GM18499 (cell line): ENCODE results near the gene STPG2.
"Not testable (repeated sequence)": the region's sequence is repeated elsewhere in the genome, so short reads cannot be mapped to it uniquely, and the experiment has no call there.

Experiments
- ATAC-seq: cut with Tn5 transposase; IDR thresholded peaks from one replicate; pipeline ENCODE4 v1.9.1; 2021; ENCODE audit warnings: moderate number of reproducible peaks; ENCODE audit not compliant: insufficient read depth, unreplicated experiment

STPG2 gene

DNA sequence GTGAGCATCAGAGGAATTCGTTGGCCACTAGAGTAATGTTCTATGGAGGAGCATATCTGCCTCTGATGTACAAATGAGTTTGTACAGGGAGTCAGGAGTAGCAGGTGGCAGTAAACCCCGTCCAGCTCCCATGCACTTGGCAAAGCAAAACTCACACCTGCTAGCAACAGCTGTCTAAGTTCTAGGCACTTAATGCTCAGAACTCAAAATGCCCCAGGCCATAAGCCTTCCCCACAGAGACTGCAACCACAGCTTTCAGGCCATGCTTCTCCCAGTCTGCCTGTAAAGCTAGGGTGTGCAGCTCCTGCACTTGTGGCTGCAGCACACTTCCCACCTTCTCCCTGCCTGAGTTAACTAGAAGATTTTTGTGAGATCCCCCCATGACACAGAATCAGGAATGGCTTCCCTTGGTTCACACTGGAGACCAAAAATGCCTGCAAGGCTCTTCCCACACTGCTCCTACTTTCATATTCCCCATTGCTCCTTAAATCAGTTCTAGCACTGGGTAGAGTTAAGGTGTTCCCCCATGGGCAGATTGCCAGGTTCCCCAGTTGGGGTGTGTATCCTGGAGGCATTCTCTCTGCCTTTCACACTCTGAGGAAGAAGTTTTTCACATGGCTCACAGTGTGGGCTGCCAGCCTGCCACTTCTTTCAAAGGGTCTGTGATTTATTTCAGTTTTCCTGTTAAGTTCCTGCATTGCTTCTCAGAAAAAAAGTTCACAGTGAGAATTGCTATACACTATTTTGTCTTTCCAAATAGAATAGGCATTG lies 189.9 kb downstream of the STPG2 start:
- ATAC-seq: no peak

DNA sequence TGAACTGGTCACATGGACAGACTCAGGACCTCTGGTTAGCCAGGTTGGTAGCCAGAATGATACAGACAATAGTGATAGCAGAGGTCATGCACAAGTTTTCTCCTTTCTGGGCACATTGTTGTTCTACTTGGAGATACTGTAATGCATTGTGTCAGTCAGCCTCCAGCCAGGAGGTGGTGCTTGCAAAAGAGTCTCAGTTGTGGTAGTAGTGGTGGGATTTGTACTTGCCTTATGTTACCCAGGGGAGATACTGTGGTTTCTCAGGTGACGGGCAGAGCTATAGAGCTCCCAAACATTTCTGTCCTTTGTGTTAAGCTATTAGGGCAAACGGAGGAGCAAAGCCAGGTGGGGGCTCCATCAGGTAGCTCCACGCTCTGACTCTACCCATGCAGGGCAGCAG lies 190.5 kb downstream of the STPG2 start:
- no peak for ATAC-seq

DNA sequence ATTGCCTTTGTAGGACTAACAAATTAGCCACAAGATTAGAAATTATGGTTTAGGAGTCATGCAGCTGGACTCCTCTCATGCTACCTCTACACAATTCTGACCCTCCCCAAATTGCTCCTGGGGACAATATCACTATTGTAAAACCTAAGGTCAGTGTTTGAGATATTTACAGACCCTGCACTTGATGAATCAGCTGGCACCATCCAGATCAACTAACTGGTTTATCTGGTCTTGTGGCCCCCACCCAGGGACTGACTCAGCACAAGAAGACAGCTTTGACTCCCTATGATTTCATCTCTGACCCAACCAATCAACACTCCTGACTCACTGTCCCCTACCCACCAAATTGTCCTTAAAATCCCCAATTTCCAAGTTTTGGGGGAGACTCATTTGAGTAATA lies 192.4 kb downstream of the STPG2 start:
- ATAC-seq: no peak

DNA sequence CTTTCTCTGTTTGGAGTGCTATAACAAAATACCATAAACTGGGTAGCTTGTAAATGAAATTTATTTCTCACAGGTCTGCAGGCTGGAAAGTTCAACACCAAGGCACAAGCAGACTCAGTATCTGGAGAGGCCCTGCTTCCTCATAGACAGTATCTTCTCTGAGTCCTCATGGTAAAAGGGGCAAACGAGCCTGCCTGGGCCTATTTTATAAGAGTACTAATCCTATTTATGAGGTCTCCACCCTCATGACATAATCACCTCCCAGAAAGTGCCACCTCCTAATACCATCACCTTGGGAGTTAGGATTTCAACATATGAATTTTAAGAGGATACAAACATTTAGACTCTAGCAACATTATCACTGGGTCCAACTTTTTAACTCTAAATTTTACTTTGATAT lies 200.3 kb downstream of the STPG2 start:
- ATAC-seq: no peak

DNA sequence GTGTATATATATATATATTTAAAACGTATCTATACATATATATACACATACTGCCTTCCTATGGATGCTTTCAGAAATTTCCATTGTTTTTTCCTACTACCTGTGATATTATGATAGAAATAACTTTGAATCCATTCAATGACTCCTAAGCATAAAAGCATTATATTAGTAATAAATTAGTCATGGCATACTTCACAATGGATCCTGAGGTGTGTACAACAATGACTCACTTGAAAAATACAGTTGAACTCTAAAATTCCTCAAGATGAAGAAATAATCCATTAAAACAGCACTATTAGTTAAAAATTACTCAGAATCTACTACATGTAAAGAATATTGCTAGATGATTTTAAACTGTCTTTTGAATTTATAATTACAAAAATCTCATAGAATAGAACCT lies 201.1 kb downstream of the STPG2 start:
- no peak for ATAC-seq

DNA sequence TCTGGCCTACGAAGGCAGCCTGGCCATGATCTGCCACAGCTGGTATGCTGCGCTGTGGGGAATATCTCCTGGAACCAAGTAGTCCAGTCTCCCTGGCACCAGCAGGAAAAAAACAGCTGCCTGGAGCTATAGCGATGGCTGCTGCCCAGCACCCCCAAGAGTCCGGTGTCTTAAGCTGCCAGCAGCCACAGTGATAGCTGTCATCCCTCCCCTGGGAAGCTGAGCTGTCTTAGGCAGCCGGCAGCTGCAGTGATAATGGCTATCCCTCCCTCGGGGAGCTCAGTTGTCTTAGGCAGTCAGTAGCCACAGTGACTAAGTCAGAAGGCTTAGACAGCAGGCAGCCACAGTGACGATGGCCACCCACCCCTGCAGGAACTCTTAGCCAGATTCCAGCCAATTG lies 205.1 kb downstream of the STPG2 start:
- ATAC-seq: no peak

DNA sequence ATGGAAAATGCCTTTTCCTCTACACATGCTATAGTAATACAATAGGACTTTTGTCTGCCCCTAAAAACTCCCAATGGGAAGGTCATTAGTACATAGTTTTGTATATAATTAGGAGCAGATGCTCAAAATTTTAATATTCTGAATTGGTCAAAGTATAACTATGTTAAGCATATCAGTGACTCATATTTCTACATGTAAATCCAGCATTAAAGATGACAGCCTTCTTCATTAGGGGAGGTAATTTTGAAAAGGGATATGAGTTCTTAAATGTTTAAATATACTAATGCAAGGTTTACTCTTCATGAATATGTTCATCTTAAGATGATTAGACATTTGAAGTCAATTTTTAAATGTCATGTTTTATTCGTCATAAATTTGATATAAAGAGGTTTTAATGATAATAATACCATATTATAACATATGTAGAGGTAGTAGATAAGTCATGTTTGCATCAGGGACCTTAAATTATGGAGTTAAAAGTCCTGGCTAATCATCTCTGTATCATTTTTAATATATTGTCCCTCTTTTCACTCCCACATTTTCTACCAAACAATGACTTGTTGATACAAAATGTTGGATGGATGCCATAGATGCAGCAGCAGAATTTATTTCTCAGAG lies 218.8 kb downstream of the STPG2 start:
- ATAC-seq: no peak

DNA sequence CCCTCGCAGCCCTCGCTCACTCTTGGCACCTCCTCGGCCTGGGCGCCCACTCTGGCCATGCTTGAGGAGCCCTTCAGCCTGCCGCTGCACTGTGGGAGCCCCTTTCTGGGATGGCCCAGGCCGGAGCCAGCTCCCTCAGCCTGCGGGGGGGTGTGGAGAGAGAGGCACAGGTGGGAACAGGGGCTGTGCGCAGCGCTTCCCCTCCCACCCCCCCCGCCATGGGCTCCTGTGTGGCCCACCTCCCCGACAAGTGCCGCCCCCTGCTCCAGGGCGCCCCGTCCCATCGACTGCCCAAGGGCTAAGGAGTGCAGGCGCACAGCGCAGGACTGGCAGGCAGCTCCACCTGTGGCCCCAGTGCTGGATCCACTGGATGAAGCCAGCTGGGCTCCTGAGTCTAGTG lies 220.2 kb downstream of the STPG2 start:
- ATAC-seq: no peak

DNA sequence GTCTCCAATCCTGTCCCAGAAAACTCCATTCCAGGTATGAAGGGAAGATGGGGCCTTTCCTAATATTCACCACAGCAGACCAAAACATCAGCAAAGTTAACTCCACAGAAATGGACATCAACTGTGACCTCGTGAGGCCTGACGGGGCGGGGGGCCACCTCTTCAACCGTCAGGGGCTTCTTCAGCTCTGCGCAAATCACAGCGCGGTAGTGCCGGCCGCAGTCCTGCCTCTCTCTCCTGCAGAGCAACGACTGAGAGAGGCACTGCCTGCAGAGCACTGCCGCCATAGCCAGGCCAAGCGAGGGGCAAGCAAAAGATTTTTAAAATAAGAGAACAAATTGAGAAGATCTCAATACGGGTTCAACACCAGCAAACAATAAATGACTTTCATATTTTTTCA lies 226.2 kb downstream of the STPG2 start:
- ATAC-seq: no peak

DNA sequence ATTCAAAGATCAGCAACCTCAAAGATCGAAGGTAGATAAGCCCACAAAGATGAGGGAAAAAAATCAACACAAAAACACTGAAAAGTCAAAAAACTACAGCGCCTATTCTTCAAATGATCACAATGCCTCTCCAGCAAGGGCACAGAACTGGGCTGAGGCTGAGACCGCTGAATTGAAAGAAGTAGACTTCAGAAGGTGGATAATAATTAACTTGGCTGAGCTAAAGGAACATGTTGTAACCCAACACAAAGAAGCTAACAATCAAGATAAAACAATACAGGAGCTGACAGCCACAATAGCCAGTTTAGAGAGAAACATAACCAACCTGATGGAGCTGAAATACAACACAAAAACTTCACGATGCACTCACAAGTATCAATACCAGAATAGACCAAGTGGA lies 231.1 kb downstream of the STPG2 start:
- no peak for ATAC-seq

DNA sequence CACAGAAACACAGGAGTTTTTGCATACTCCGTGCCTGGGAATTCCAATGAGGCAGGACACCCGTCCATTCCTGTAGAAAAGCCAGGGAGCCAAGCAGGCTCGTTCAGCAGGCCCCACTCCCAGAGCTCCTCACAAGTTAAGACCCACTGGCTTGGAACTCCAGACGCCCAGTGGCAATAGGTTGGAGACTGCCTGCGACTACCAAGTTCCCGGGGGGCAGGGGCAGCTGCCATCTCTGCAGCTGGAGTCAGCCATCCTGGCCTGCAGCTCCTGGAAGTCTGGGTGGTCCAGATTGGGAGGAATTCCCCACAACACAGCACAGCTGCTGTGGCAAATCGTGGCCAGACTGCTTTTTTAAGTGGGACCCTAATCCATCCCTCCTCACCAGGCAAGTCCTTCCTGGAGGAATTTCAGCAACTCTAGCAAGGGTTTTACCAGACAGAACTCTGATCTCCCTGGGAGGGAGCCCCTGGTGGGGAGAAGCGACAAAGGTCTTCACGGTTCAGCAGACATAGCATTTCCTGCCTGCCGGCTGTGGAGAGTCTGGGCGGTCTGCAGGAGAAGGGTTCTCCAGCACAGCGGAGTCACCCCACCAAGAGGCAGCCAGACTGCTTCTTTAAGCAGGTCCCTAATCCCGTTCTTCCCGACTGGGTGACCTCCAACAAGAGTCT lies 231.9 kb downstream of the STPG2 start:
- ATAC-seq: no peak

DNA sequence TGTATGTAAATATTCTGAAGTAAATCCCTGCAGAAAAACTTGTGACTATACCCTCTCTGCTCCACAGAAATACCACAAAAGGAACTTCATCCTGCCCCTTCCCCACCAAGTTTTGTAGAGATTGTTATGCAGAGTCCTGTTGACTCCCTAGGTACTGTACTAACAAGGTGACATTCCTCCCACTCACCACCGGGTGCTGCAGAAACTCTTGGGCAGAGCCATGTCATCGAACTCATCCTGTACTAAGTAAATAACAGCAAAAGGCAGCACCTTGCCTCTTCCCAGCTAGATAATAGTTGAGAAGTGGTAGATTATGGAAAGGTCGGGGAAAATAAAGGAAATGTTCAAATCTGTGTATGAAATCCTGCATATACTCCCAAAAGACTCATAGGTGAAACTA lies 233.3 kb downstream of the STPG2 start:
- no peak for ATAC-seq

DNA sequence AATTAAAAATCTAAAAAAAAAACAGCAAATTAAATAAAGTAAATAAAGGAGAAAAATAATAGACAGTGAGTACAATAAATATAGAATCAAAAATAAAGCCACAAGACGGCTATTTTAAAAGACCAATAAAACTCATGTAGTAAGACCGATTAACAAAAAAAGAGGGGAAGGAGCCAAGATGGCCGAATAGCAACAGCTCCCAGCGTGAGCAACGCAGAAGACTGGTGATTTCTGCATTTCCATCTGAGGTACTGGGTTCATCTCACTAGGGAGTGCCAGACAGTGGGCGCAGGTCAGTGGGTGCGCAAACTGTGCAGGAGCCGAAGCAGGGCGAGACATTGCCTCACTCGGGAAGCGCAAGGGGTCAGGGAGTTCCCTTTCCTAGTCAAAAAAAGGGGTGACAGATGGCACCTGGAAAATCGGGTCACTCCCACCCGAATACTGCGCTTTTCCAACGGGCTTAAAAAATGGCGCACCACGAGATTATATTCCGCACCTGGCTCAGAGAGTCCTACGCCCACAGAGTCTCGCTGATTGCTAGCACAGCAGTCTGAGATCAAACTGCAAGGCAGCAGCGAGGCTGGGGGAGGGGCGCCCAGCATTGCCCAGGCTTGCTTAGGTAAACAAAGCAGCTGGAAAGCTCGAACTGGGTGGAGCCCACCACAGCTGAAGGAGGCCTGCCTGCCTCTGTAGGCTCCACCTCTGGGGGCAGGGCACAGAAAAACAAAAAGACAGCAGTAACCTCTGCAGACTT lies 239.7 kb downstream of the STPG2 start:
- not testable (repeated sequence) for ATAC-seq

DNA sequence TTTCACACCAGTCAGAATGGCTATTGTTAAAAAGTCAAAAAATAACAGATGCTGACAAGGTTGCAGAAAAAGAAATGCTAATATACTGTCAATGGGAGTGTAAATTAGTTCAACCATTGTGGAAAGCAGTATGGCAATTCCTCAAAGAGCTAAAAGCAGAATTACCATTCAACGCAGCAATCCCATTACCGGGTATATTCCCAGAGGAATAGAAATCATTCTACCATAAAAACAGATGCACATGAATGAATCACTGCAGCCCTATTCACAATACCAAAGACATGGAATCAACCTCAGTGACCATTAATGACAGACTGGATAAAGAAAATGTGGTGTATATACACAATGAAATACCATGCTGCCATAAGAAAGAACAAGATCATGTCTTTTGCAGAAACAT lies 243.0 kb downstream of the STPG2 start:
- ATAC-seq: no peak

DNA sequence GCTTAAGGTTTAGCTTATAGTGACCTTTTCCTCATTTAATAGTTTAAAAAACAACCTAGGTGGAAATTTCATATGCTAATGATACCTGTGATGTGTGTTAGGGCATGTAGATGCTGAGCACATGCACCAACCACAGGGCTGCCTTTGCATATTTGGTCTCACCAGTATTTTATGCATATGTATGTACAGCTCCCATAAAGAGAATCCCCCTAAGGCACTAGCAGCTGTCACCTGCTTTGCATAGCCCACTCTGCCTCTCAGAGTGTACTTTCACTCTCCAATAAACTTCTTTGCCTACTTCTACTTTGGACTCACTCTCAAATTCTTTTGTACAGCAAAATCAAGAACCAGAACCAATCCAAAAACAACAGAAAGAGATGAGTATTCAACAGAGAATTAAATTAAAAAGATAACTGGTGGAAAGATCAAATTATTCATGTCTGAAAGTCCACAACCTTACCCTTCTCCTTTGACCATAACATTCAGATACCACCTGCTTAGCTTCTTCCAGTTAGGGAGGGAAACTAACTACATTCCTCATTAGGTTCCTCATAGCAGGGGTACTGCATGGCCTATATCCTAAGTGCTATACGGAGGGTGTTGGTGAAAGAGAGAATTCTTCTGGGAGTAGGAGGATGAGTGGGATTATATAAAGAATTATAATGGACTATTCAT lies 250.5 kb downstream of the STPG2 start:
- ATAC-seq: no peak

DNA sequence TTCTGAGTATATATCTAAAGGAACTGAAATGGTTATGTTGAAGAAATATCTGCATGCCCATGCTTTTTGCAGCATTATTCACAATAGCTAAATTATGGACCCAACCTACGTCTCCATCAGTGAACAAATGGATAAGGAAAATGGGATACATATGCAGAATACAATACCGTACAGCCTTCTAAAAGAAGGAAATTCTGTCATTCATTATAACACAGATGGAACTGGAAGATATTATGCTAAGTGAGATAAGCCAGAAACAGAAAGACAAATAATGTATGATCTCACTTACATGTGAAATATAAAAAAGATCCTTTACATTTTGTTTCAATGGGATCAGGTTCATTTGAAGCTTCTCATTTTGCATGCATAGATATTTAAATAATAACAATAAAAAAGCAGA lies 263.3 kb downstream of the STPG2 start:
- ATAC-seq: no peak

DNA sequence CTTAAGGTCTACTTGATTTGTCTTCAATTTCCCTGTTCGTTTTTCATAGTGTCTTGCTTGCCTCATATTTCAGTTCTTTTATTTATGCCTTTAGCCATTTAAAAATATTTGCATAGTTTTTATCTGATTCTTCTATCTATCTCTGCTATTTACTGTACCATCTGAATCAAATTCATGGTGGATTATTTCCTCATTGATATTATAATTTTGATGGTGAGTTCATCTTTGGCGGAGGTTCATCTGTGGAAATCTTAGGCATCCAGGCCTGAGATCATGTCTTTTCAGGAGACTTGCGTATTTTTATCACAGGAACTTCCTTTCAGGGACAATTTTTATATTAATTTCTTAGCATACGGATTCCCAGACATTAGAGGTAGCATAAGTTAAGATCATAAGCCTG lies 275.2 kb downstream of the STPG2 start:
- no peak for ATAC-seq

DNA sequence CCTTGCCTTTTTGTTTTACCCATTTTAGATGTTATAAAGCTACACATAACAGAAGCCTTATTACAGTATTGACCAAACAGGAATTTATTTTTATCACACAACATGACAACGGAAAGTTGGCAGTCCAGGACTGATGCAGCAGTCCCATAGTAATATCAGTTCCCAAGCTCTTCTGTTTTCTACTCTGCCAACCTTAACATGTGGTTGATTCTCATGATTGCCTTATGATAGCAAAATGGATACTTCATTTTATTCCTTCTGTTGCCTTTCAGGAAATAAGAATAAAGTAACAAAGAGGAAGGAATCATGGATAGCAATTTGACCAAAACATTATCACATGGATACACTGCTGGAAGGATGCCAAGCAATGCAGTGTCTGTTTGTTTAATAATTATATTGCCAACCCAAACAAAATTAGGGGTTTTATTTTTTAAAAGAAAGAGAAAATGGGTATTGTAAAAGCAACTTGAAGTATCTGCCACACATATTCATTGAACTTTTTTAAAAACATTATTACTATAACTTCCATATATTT lies 275.7 kb downstream of the STPG2 start:
- no peak for ATAC-seq

DNA sequence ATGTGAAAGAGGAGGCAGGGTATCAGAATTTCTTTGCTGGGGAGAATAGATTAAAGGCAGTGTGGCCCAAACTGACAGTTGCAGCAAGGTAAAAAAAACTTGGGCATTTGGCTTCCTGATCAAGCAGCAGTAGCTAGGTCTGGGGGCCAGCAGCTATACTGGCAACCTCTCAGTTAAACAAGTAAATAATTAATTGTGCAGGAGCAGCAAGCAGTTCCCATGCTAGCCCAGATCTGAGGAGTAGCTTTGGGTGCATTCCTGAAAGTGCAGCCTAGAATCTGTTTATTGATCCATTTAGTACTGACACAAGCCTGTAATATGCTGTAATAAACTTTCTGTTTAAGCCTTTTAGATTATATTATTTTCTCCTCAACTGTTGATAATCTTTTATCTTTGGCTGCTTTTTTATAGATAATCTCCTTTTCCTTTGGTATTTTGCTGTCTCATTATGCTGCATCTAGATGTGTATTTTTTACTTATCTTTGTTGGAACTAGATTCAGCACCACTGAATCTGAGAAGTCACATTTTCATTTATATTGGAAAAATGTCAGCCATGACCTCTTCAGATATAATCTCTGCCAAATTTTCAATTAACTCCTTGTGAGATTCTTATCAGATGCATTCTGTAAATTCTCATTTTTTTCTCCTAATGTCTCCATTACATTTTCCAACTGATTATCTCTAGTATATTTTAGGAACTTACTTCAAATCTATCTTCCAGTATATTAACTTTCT lies 276.3 kb downstream of the STPG2 start:
- ATAC-seq: no peak

DNA sequence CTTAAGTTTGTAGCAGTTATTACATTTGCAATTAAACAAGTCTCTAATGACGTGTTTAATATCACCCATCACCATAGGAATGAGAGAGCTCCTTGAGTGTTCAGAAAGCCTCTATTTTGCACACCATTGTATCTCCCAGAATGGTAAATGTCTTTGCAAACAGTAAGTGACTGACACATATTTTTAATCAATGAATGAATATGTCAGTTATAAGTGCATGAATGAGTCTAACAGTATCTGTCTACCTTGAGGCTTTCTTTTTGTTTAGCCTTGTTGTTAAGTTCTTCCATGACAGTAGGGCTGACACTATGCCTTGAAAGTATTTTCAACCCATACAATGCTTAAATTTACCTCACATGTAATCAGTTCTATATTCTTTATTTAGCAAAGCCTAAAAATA lies 292.2 kb downstream of the STPG2 start:
- no peak for ATAC-seq
